OCI-LY7 (cell line): Measurements from ENCODE around the gene MYH7.

Experiments used
- CTCF ChIP-seq: fragments of 200-600 bp; sonication (generic); conservative IDR thresholded peaks from 2 replicates; pipeline ENCODE4 v1.5.1; 2014; ENCODE audit warnings: mild to moderate bottlenecking, antibody characterized with exemption, low read length, moderate library complexity, mixed read lengths
- EZH2phosphoT487 ChIP-seq: fragments of 200-600 bp; sonication (generic); IDR thresholded peaks from 2 replicates; pipeline ENCODE4 v1.6.1; 2018; ENCODE audit warnings: low read depth, borderline replicate concordance, mild to moderate bottlenecking, mixed run types, antibody characterized with exemption, low read length, moderate library complexity, mixed read lengths

DNA sequence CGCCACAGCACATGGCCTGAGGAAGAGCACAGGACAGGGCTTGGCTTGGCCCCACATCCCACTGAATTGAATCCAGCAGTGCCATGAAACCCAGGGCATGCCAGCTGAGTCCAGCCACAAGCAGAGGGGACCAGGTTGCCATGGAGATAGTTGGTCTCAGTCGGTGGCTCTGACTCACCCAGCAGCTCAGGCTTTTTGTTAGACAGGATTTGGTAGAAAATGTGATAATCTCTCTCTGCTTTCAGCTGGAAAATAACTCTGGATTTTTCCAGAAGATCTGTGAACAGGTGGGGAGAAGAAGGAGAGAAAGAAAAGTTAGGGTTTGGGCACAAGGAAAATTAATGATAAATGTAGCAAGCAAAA lies 4.8 kb downstream of the MYH7 start:
- TF ChIP-seq CTCF (no peak), EZH2phosphoT487 (no peak)
